ENCODE results near the gene ETS1.

ETS1 gene

GRCh38 chr11:128618603-128619002, 31.2 kb upstream of the ETS1 start:
- no peak for DNase-seq (ENCODE audit: low read depth)

GRCh38 chr11:128616161-128616560, 28.8 kb upstream of the ETS1 start:
- no peak for DNase-seq (ENCODE audit: low read depth)

- no peak for DNase-seq (ENCODE audit: low read depth)
Measured at GRCh38 chr11:128615612-128616011, 28.3 kb upstream of the ETS1 start.

- DNase-seq (ENCODE audit: low read depth) = no peak
Measured at GRCh38 chr11:128615076-128615475, 27.7 kb upstream of the ETS1 start.

- DNase-seq (ENCODE audit: low read depth) = no peak
Measured at GRCh38 chr11:128614026-128614425, 26.7 kb upstream of the ETS1 start.

- DNase-seq (ENCODE audit: low read depth) = no peak
Measured at GRCh38 chr11:128613300-128613995, 26.1 kb upstream of the ETS1 start.

- no peak for DNase-seq (ENCODE audit: low read depth)
Measured at GRCh38 chr11:128610721-128611617, 23.6 kb upstream of the ETS1 start.

GRCh38 chr11:128609785-128610184, 22.4 kb upstream of the ETS1 start:
- DNase-seq (ENCODE audit: low read depth) = no peak

GRCh38 chr11:128608746-128609407, 21.5 kb upstream of the ETS1 start:
- DNase-seq (ENCODE audit: low read depth) = no peak

- DNase-seq (ENCODE audit: low read depth) = no peak
Measured at GRCh38 chr11:128607819-128608218, 20.5 kb upstream of the ETS1 start.

- DNase-seq (ENCODE audit: low read depth) = no peak
Measured at GRCh38 chr11:128604723-128605122, 17.4 kb upstream of the ETS1 start.

GRCh38 chr11:128603752-128604414, 16.5 kb upstream of the ETS1 start:
- DNase-seq (ENCODE audit: low read depth) = no peak

- DNase-seq (ENCODE audit: low read depth) = no peak
Measured at GRCh38 chr11:128603003-128603696, 15.8 kb upstream of the ETS1 start.

- DNase-seq (ENCODE audit: low read depth) = peak; percentile 58
Measured at GRCh38 chr11:128599729-128600128, 12.4 kb upstream of the ETS1 start.

- no peak for DNase-seq (ENCODE audit: low read depth)
Measured at GRCh38 chr11:128598506-128599150, 11.3 kb upstream of the ETS1 start.

- DNase-seq (ENCODE audit: low read depth) = no peak
Measured at GRCh38 chr11:128598096-128598495, 10.7 kb upstream of the ETS1 start.

GRCh38 chr11:128597209-128597608, 9.9 kb upstream of the ETS1 start:
- DNase-seq (ENCODE audit: low read depth) = no peak

GRCh38 chr11:128596250-128596649, 8.9 kb upstream of the ETS1 start:
- DNase-seq (ENCODE audit: low read depth) = no peak

GRCh38 chr11:128595775-128596174, 8.4 kb upstream of the ETS1 start:
- DNase-seq (ENCODE audit: low read depth) = no peak

GRCh38 chr11:128595221-128595620, 7.9 kb upstream of the ETS1 start:
- no peak for DNase-seq (ENCODE audit: low read depth)

- no peak for DNase-seq (ENCODE audit: low read depth)
Measured at GRCh38 chr11:128594226-128594625, 6.9 kb upstream of the ETS1 start.

All from HS-5 (cell line).